SK-N-DZ (cell line): ENCODE results near the gene PAM16.
A peak's percentile ranks its signal among the peaks of the same experiment; 100 is the strongest.

Experiments used
- DNase-seq: peaks from one replicate; pipeline ENCODE4 v3.0.0-alpha.2; 2015; ENCODE audit warnings: low spot score

PAM16 gene

GRCh38 chr16:4298761-4299522 lies 52.2 kb downstream of the PAM16 start:
- DNase-seq = peak; percentile 52

DNA sequence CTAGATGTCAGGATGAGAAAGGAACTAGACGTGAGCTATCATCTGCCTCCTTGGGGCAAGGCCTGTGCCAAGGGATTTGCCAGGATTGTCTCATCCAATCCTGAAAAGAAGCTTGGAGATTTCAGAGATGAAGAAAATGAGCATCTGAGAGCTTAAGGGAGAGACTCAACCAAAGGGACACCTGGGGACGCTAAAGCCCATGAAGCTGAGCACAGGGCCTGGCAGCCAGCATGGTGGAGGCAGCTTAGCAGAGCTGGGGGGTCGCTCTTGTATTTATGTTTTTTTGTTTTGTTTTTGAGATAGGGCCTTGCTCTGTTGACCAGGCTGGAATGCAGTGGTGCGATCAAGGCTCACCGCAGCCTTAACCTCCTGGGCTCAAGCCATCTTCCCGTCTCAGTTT lies 53.6 kb downstream of the PAM16 start:
- no peak for DNase-seq

DNA sequence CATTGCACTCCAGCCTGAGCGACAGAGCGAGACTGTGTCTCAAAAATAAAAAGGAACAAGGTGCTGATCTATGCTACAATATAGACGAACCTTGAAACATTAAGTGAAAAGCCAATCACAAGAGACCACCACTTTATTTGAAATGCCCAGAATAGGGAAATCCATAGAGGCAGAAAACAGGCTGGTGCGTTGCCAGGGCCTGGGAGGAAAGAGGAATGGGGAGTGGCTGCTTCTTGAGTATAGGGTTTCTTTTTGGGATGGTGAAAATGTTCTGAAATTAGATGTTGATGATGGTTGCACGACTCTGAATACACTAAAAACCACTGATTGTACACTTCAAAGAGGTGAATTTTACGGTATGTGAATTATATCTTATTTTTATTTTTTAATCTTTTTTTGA lies 55.5 kb downstream of the PAM16 start:
- DNase-seq = no peak

DNA sequence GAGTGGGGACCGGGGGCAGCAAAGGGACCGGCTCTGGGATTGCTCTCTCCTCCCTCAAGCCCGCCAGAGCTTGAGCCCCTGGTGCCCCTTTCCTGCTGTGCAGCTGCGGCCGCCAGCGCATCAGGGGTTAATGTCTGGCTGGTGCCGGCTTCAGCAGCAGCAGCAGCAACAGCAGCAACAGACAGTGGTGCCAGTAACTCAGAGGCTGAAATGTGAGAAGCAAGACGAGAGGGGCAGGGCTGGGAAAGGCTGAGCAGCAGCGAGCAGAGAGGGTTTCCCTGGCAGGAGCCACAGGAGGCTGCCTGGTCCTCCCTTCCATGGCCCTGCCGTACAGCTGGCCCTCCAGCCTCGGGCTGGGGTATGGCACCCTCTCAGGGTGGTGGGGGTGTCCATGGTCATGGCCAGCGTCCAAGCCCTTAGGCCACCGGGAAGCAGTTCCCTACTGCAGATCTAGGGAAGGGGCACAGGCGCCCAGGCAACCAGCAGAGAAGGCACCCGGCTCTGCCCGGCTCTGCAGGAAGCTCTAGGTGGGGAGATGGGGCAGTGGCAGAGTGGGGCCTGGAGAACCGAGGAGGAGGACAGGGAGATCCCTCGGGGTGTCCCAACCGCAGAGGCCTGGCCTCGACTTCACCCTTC lies 57.2 kb downstream of the PAM16 start:
- DNase-seq = peak; percentile 84

DNA sequence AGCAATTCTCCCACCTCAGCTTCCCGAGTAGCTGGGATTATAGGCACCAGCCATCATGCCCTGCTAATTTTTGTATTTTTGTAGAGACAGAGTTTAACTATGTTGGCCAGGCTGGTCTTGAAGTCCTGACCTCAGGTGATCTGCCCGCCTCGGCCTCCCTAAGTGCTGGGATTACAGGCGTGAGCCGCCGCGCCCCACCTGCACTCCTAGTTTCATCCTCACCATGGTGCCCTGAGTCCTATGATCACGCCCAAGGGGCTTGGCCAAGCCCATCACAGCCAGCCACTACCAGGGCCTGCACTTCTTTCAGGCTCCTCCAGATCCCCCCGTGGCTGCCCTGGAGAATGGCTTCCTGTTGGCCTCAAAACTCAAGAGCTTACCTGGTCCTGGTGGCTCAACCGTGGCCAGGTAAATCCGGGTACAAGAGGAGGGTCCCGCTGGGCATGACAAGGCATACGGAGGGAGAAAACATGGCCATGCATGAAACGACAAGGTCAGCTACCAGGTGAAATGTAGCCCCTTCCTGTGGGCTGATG lies 57.9 kb downstream of the PAM16 start:
- DNase-seq = peak; percentile 57

DNA sequence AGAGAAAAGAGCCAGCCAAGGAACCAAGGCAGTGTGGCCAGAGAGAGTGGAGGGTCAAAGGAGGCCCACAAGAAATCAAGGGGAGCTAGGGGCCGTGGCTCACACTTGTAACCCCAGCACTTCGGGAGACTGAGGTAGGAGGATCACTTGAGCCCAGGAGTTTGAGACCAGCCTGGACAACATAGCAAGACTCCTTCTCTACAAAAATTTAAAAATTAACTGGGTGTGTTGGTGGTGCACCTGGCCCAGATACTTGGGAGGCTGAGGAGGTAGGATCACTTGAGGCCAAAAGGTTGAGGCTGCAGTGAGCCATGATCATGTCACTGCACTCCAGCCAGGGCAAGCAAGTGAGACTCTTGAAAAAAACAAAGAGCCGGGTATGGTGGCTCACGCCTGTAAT lies 59.4 kb downstream of the PAM16 start:
- no peak for DNase-seq
